GM23248 (cell line): Measurements from ENCODE around the gene RGL4. TPM values are rescaled to one million over a fixed set of nuclear protein-coding genes. Genes with fewer than 3 reads are reported as not detected.

Experiments
- DNase-seq: peaks from one replicate; pipeline ENCODE4 v3.0.0-alpha.2; 2015
- H2AFZ ChIP-seq: fragments of 200-600 bp; sonication (generic); 2 replicates; pipeline ENCODE4 v1.6.1; 2016; ENCODE audit warnings: antibody characterized with exemption
- H3F3A ChIP-seq: fragments of 200-600 bp; sonication (generic); 2 replicates; pipeline ENCODE4 v1.6.1; 2016; ENCODE audit warnings: mild to moderate bottlenecking, antibody characterized with exemption, mixed run types; ENCODE audit not compliant: insufficient read depth
- H3K27ac ChIP-seq: fragments of 200-600 bp; sonication (generic); 2 replicates; pipeline ENCODE4 v1.5.1; 2016; ENCODE audit warnings: mild to moderate bottlenecking
- H3K27me3 ChIP-seq: fragments of 200-600 bp; sonication (generic); replicated peaks from 2 replicates; pipeline ENCODE4 v1.6.1; 2016; ENCODE audit warnings: mild to moderate bottlenecking; ENCODE audit not compliant: insufficient read depth
- H3K36me3 ChIP-seq: fragments of 200-600 bp; sonication (generic); 2 replicates; pipeline ENCODE4 v1.6.1; 2016; ENCODE audit warnings: low read depth, mild to moderate bottlenecking
- H3K4me1 ChIP-seq: fragments of 200-600 bp; sonication (generic); 2 replicates; pipeline ENCODE4 v1.6.1; 2016; ENCODE audit warnings: mild to moderate bottlenecking; ENCODE audit not compliant: insufficient read depth
- H3K4me2 ChIP-seq: fragments of 200-600 bp; sonication (generic); one replicate; pipeline ENCODE4 v1.6.1; 2016; ENCODE audit warnings: mild to moderate bottlenecking; ENCODE audit not compliant: unreplicated experiment
- H3K4me3 ChIP-seq: fragments of 200-600 bp; sonication (generic); 2 replicates; pipeline ENCODE4 v1.5.1; 2016; ENCODE audit warnings: mild to moderate bottlenecking
- H3K79me2 ChIP-seq: fragments of 200-600 bp; sonication (generic); 2 replicates; pipeline ENCODE4 v1.6.1; 2016; ENCODE audit warnings: mild to moderate bottlenecking; ENCODE audit not compliant: insufficient read depth
- H3K9ac ChIP-seq: fragments of 200-600 bp; sonication (generic); 2 replicates; pipeline ENCODE4 v1.6.1; 2016; ENCODE audit warnings: mild to moderate bottlenecking
- H3K9me2 ChIP-seq: fragments of 200-600 bp; sonication (generic); 2 replicates; pipeline ENCODE4 v1.6.1; 2016; ENCODE audit warnings: mixed run types, mild to moderate bottlenecking, moderate library complexity; ENCODE audit not compliant: insufficient read depth
- H3K9me3 ChIP-seq: fragments of 200-600 bp; sonication (generic); one replicate; pipeline ENCODE4 v1.6.1; 2017; ENCODE audit warnings: low read depth
- H4K20me1 ChIP-seq: fragments of 200-600 bp; sonication (generic); 2 replicates; pipeline ENCODE4 v1.6.0; 2016; ENCODE audit not compliant: insufficient read depth
- EZH2 ChIP-seq: fragments of 200-600 bp; sonication (generic); IDR thresholded peaks from 2 replicates; pipeline ENCODE4 v1.6.1; 2018; ENCODE audit warnings: antibody characterized with exemption, mild to moderate bottlenecking; ENCODE audit not compliant: insufficient read depth, poor library complexity, severe bottlenecking
- EZH2phosphoT487 ChIP-seq: fragments of 200-600 bp; sonication (generic); IDR thresholded peaks from 2 replicates; pipeline ENCODE4 v1.6.1; 2018; ENCODE audit warnings: antibody characterized with exemption, moderate library complexity, mild to moderate bottlenecking, low read depth; ENCODE audit not compliant: insufficient read depth
- WGBS, 2 experiments: methylation state at CpG; one replicate each; pipeline ENCODE4 v1.1.6; 2015 to 2017; ENCODE audit warnings: low lambda C conversion rate in 2 of 2, low coverage in 1 of 2; ENCODE audit errors: missing lambda C conversion rate in 2 of 2; 5-methylcytosine and 5-hydroxymethylcytosine counted together
- in situ Hi-C: fragments of 300-500 bp; cut with MboI; formaldehyde crosslinking; loops from 2 replicates; pipeline ENCODE4 v1.15.0; 2020
- polyA plus RNA-seq: library from polyadenylated mRNA; unstranded; fragments of >200 nt; fragmentation: Nextera tagmentation; extraction: Ambion mirVana; gene quantifications from 2 replicates; pipeline ENCODE4 v1.2.1, GENCODE V29; 2016
- total RNA-seq: library from RNA; depleted of rRNA; stranded (reverse); fragments of >200 nt; shearing (Covaris generic); gene quantifications from 2 replicates; pipeline ENCODE4 v1.2.3, GENCODE V29; 2014

The RGL4 gene
- total and polyA plus RNA-seq, 2 experiments from 2014 or later: 0.06 TPM; not detected in 1

DNA sequence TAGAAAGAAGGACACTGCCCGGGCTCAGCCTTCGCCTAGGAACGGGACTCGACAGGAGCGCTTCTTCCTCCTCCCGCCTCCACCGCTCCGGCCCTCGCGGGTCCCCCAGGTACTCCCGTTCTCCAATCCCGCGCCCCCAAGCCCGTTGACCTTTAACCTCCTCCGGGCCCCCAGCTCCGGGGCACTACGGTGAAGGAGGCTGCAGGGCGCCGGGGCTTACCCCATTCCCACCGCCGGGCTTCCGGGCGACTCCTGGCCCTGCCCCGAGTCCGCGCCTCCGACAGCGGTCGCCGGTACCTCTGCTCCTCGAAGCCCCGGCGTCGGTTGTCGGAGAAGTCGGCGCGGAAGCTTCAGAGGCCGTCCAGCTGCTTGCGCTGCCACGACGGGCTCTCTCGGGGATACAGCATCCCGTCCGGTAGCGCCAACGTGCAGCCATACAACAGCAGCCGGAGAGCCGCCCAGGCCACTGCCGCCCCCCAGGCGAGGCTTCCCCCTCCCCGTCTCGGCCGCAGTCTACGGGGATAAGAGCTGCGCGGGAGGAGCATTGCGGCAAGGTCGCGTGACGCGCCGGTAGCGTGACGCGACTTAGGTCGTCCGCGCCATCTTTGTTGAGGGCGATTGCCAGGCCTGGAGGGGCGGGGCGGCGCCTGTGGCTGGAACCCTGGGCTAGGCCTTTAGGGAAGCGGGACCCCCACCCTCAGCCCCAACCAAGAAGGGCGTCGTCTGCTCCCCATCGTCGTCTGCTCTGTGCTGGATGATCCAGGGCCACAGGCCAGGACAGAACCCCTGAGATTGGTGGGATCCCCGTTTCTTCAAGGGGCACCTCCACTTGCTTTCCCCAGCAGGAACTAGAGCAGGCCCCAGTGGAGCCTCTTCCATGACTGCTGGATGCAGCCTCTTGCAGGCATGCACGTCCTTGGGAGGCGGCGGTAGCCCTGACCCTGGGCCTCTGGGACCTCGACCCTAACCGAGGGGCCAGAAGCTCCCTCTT, 26.3 kb downstream of the RGL4 start:
- peak overlapping the region; percentile 33 for H3K27ac ChIP-seq
- H3F3A ChIP-seq: no peaks in the 10 kb centered on the region
- no peak for TF ChIP-seq EZH2
- TF ChIP-seq EZH2phosphoT487: no peak
- H3K9ac ChIP-seq: peak overlapping the region; percentile 88
- peak overlapping the region; percentile 64 for H3K4me2 ChIP-seq
- no peaks in the 10 kb centered on the region for H3K9me2 ChIP-seq
- DNase-seq: peak; percentile 95
- H3K36me3 ChIP-seq: no peaks in the 10 kb centered on the region
- 5 to 7% methylated on average over 71 to 84 of the region's 84 CpGs for WGBS, 2 experiments
- peaks cover 3% of the 10 kb centered on the region; the same call in 1 of the 2 replicates for H3K4me1 ChIP-seq
- peak overlapping the region; percentile 88 for H3K4me3 ChIP-seq
- H4K20me1 ChIP-seq: no peaks in the 10 kb centered on the region
- in situ Hi-C loops: no loop called here
- H3K79me2 ChIP-seq: peaks cover 6% of the 10 kb centered on the region; the same call in 1 of the 2 replicates
- no peaks in the 10 kb centered on the region for H3K9me3 ChIP-seq
- no peaks in the 10 kb centered on the region for H3K27me3 ChIP-seq
- H2AFZ ChIP-seq: peak overlapping the region; percentile 95

GRCh38 chr22:23718371-23719165, 27.8 kb downstream of the RGL4 start:
- TF ChIP-seq EZH2 (no peak), EZH2phosphoT487 (no peak)
- Histone ChIP-seq H3K9me2 (no peaks in the 10 kb centered on the region), H3K4me2 (no peak overlapping the region), H3K27me3 (no peaks in the 10 kb centered on the region), H3K36me3 (no peaks in the 10 kb centered on the region), H3K4me1 (peaks cover 3% of the 10 kb centered on the region; the same call in 1 of the 2 replicates), H2AFZ (no peak overlapping the region), H3F3A (no peaks in the 10 kb centered on the region), H4K20me1 (no peaks in the 10 kb centered on the region), H3K27ac (no peak overlapping the region), H3K9me3 (no peaks in the 10 kb centered on the region), H3K9ac (no peak overlapping the region), H3K79me2 (peaks cover 6% of the 10 kb centered on the region; the same call in 1 of the 2 replicates), H3K4me3 (no peak overlapping the region)
- in situ Hi-C loops: no loop called here
- no peak for DNase-seq
- 75 to 81% methylated on average over 12 to 17 of the region's 17 CpGs for WGBS, 2 experiments

- Histone ChIP-seq H4K20me1 (no peaks in the 10 kb centered on the region), H3K4me3 (no peak overlapping the region), H3K27ac (no peak overlapping the region), H3K27me3 (no peaks in the 10 kb centered on the region), H3K36me3 (no peaks in the 10 kb centered on the region), H3F3A (no peaks in the 10 kb centered on the region), H3K9me2 (no peaks in the 10 kb centered on the region), H3K9ac (no peak overlapping the region), H2AFZ (no peak overlapping the region), H3K4me2 (no peak overlapping the region), H3K9me3 (no peaks in the 10 kb centered on the region), H3K4me1 (peaks cover 3% of the 10 kb centered on the region; the same call in 1 of the 2 replicates), H3K79me2 (peaks cover 6% of the 10 kb centered on the region; the same call in 1 of the 2 replicates)
- no peak for TF ChIP-seq EZH2
- TF ChIP-seq EZH2phosphoT487: no peak
- in situ Hi-C loops: no loop called here
- 51 to 56% methylated on average over 6 of the region's 6 CpGs for WGBS, 2 experiments
- no peak for DNase-seq
Observed at GRCh38 chr22:23720855-23721254, 30.0 kb downstream of the RGL4 start.

- no peak overlapping the region for H2AFZ ChIP-seq
- TF ChIP-seq EZH2 (no peak), EZH2phosphoT487 (no peak)
Observed at GRCh38 chr22:23722160-23722559, 31.3 kb downstream of the RGL4 start.

More at GRCh38 chr22:23722160-23722559, 31.3 kb downstream of the RGL4 start:
- Histone ChIP-seq H3K27me3 (no peaks in the 10 kb centered on the region), H3K36me3 (no peaks in the 10 kb centered on the region), H3K4me1 (peaks cover 3% of the 10 kb centered on the region; the same call in 1 of the 2 replicates), H3K9me3 (no peaks in the 10 kb centered on the region), H3K27ac (no peak overlapping the region), H3K9me2 (no peaks in the 10 kb centered on the region), H4K20me1 (no peaks in the 10 kb centered on the region), H3F3A (no peaks in the 10 kb centered on the region), H3K9ac (no peak overlapping the region), H3K79me2 (no peaks in the 10 kb centered on the region), H3K4me3 (no peak overlapping the region), H3K4me2 (no peak overlapping the region)
- 38 to 41% methylated on average over 4 of the region's 4 CpGs for WGBS, 2 experiments
- no peak for DNase-seq
- in situ Hi-C loops: no loop called here
